Right lobe of liver (tissue), 6 donors: Measurements from ENCODE around the gene ADAMTS19. TPM values are rescaled to one million over a fixed set of nuclear protein-coding genes. Genes with fewer than 3 reads are reported as not detected.

ENCODE experiments used
- ATAC-seq, 4 donors: fragments of 200-7000 bp; cut with Tn5 transposase; one replicate each; pipeline ENCODE4 v1.9.1; 2020; ENCODE audit warnings: mild to moderate bottlenecking in 4 of 4, moderate library complexity in 4 of 4
- DNase-seq, 3 donors: peaks; one replicate each; pipeline ENCODE4 v3.0.0-alpha.2; 2020
- H3K27ac ChIP-seq, 3 donors: fragments of 200-600 bp; one replicate each; pipeline ENCODE4 v1.8.0; 2022
- H3K27me3 ChIP-seq, 2 donors: fragments of 200-600 bp; one replicate each; pipeline ENCODE4 v1.8.0; 2022
- H3K36me3 ChIP-seq, 4 donors: fragments of 200-600 bp; sonication (generic) in 1 of 4; one replicate each; pipeline versions ENCODE4 v1.5.1 to v1.8.0; 2017 to 2022; ENCODE audit warnings: control low read depth in 1 of 4
- H3K4me1 ChIP-seq, 4 donors: fragments of 200-600 bp; sonication (generic) in 1 of 4; one replicate each; pipeline versions ENCODE4 v1.5.1 to v1.8.0; 2017 to 2022; ENCODE audit warnings: control low read depth in 1 of 4
- H3K4me3 ChIP-seq, 3 donors: fragments of 200-600 bp; one replicate each; pipeline ENCODE4 v1.8.0; 2022
- H3K9me3 ChIP-seq, 4 donors: fragments of 200-600 bp; sonication (generic) in 1 of 4; one replicate each; pipeline versions ENCODE4 v1.5.1 to v1.8.0; 2017 to 2022; ENCODE audit warnings: control low read depth in 1 of 4
- CTCF ChIP-seq, 4 donors: fragments of 200-600 bp in 3 of 4; fragments of 450-650 bp in 1 of 4; IDR thresholded peaks; one replicate each; pipeline versions ENCODE4 v1.5.1 to v1.8.0; 2016 to 2022; ENCODE audit warnings: antibody characterized with exemption in 4 of 4, mild to moderate bottlenecking in 2 of 4
- POLR2A ChIP-seq: fragments of 450-650 bp; IDR thresholded peaks from one replicate; pipeline ENCODE4 v1.6.1; 2017; ENCODE audit warnings: antibody characterized with exemption, mild to moderate bottlenecking
- WGBS: methylation state at CpG from one replicate; pipeline ENCODE4 v1.1.6; 2018; ENCODE audit warnings: low coverage, low lambda C conversion rate; ENCODE audit not compliant: insufficient coverage; ENCODE audit errors: missing lambda C conversion rate; 5-methylcytosine and 5-hydroxymethylcytosine counted together
- intact Hi-C, 2 donors: fragments of 100-400 bp; cut with DNase I; formaldehyde crosslinking; loops; one replicate each; pipeline versions ENCODE4 v1.11.2 to v1.14.1; 2022
- total RNA-seq, 6 experiments: library from RNA; depleted of rRNA in 2 of 6; stranded (reverse); fragments of >200 nt in 2 of 6; fragmentation: NEBNext Ultra II Directional in 3 of 6; extraction: Animal tissue kit (Norgen Biotek cat#: 25700) in 3 of 6; gene quantifications; one replicate each; pipeline versions ENCODE4 v1.1.0 to v1.2.4, GENCODE V29; 2016 to 2023
- donor health status: DM: no; HTN: yes; CAD: no.
- donor health status: DM: no; HTN: no; CAD: no.
- donor health status: DM: no; HTN: no; CAD: no.
- donor health status: DM: no; HTN: yes; CAD: no.
- donor health status: DM: no; HTN: yes; CAD: no.

The ADAMTS19 gene
- total RNA-seq, 6 experiments from 2014 or later = not detected

- DNase-seq (no peak), ATAC-seq (no peak)
- H3K36me3 ChIP-seq = no peaks in the 10 kb centered on the region
- no peak overlapping the region for H3K27ac ChIP-seq
- no peaks in the 10 kb centered on the region for H3K9me3 ChIP-seq
- H3K4me3 ChIP-seq = no peak overlapping the region
- TF ChIP-seq POLR2A = no peak
- TF ChIP-seq CTCF (IDR thresholded peaks at IDR 0.05) = no peak
- no peaks in the 10 kb centered on the region for H3K4me1 ChIP-seq
- intact Hi-C loops = no loop called here
- no peaks in the 10 kb centered on the region for H3K27me3 ChIP-seq
- 53% methylated on average over 4 of the region's 4 CpGs for WGBS
These were observed 81.7 kb downstream of the ADAMTS19 start for GRCh38 chr5:129541648-129542251.

DNA sequence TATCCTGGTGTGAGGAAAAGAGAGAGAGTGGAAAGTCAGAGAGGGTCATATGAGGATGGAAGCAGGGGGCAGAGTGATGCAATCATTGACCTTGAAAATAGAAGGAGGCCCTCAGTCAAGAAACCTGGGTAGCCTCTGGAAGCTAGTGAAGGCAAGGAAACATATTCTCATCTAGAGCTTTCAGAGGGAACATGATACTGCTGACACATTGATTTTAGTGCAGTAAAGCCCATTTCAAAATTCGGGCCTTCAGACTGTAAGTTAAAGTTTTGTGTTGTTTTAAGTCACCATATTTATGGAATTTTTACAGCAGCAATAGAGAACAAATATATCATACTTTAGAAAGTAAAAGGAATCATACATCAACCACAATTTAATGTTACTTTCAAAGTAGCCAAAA, 87.0 kb downstream of the ADAMTS19 start:
- Histone ChIP-seq H3K36me3 (no peaks in the 10 kb centered on the region), H3K27me3 (no peaks in the 10 kb centered on the region), H3K27ac (no peak overlapping the region), H3K4me1 (no peaks in the 10 kb centered on the region), H3K9me3 (no peaks in the 10 kb centered on the region), H3K4me3 (no peak overlapping the region)
- DNase-seq (no peak), ATAC-seq (no peak)
- intact Hi-C loops = no loop called here
- 25% methylated on average over 1 of the region's 1 CpG for WGBS
- no peak for TF ChIP-seq POLR2A
- TF ChIP-seq CTCF (IDR thresholded peaks at IDR 0.05) = no peak

GRCh38 chr5:129554134-129554904, 94.2 kb downstream of the ADAMTS19 start:
- no peak overlapping the region for H3K4me3 ChIP-seq
- no peak for ATAC-seq
- H3K9me3 ChIP-seq = no peaks in the 10 kb centered on the region
- H3K36me3 ChIP-seq = no peaks in the 10 kb centered on the region
- no peak for TF ChIP-seq POLR2A
- no peak for TF ChIP-seq CTCF (IDR thresholded peaks at IDR 0.05)
- DNase-seq = no peak
- no peaks in the 10 kb centered on the region for H3K4me1 ChIP-seq
- WGBS = 41% methylated on average over 2 of the region's 2 CpGs
- H3K27me3 ChIP-seq = no peaks in the 10 kb centered on the region
- intact Hi-C loops = no loop called here
- H3K27ac ChIP-seq = no peak overlapping the region

DNA sequence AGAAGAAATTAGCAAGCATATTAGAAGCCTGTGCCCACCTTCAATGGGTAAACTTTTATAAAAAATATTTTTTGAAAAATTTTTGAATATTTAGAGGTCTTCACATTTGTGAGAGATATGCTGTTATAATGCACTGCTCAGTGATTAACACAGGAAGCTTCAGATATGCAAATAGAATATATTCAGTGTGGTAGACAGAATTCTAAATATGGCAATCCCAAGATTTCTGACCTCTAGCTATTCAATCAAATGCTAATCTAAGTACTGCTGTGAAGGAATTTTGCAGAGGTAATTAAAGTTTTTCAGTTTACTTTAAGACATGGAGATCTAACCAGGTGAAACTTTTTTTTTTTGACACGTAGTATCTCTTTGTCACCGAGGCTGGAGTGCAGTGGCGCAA, 103.5 kb downstream of the ADAMTS19 start:
- WGBS = 60% methylated on average over 3 of the region's 3 CpGs
- intact Hi-C loops = no loop called here
- DNase-seq = no peak

More for the DNA sequence above, 103.5 kb downstream of the ADAMTS19 start:
- Histone ChIP-seq H3K27ac (no peak overlapping the region), H3K27me3 (no peaks in the 10 kb centered on the region), H3K36me3 (no peaks in the 10 kb centered on the region), H3K9me3 (no peaks in the 10 kb centered on the region), H3K4me3 (no peak overlapping the region), H3K4me1 (no peaks in the 10 kb centered on the region)
- no peak for ATAC-seq
- TF ChIP-seq CTCF (IDR thresholded peaks at IDR 0.05) (no peak), POLR2A (no peak)
